Measurements from ENCODE around the gene FCN3.
"Not testable (repeated sequence)": the region's sequence is repeated elsewhere in the genome, so short reads cannot be mapped to it uniquely, and the experiment has no call there.

FCN3 gene

DNA sequence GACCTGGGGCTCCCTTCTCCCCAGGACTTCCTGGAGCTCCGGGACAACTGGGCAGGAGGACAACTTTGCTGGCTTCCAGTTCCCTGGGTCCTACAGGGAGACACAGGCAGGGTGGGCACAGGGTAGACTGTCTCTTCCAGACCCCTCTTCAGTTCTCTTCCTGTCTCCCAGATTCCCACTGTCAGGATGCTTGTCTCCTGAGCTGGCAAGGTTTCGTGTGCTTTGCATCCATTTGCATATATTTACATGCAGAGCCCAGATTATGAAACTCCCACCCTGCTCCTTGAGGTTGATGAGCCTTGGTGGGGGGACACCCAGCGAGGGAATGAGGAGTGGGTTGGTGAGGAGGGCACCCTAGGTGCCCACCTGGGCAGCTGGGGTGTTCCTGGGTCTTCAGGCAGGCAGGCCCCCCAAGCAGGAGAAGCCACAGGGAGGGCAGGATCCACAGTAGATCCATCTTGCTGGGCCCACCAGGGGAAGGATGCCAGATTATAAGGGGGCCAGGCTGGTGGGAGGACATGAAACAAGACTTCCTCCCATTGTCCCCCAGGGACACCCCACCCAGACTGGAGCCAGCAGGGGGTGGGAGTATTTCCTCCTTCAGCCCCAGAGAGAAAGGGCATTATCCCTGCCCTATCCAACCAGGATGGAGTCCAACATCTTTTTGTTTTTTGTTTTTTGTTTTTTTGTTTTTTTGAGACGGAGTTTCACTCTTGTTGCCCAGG, at the start of gene FCN3:
Gene FCN3 (minus strand): TSS at position 463 of the 725 bp plus-strand sequence. CDS start 6 bp downstream, at position 457.
- no peak for DNase-seq

DNA sequence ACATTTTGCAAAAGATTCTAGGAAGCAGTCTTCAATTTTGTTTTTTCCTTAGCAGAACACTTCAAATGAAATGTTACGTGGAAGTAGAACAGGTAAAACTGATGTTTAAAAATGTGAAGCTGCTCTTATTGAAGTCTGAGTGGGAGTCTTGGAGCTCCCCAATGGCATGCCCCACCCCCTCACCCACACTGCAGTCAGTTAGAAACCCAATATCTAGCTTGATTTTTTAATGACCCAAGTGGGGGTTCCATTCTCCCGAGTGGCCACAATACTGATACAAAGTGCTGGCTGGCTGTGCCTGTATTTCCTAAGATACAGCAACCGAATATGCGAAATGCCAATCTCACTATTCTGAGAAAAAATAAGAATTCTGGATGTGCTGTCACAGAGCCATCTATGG, 49.1 kb upstream of the FCN3 start:
- DNase-seq = no peak

DNA sequence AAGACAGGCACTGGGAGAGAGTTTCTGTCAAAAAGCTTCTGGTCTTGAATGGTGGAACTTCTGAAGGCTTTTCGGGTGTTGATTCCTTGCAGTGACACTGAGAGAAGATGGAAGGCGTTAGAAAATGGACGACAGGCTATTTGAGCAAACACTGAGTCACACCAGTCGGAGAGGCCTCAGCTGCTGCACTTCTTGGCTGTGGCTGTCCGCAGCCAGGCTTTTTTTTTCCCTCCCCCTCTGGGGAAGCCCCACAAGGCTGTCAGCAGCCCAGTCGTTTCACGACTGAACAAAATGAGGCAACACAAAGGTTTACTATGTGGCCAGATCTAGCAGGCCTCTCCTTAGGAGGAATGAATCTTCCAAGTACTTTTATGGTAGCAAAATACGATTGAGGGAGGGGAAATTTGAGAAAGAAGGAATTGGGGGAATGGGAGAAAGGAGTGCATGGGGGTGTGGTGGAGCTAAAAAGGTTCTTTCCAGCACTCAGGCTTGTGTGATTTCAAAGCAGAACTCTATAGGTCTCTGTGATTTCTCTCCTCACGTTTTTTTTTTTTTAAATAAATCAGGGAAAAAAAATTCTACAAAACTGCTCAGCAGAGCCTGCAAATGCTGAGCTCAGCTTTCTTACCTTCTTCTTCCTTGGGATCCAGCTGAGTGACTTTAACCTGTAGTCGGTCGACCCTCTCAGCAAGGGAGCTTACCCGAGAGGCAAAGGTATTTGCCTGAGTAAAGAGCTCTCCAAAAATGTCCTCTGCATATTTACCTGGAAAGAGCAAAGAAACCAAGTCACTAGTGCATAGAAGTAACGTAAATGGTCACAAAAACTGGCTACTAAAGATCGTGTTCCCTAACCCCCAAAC, 43.9 kb upstream of the FCN3 start:
- peak; percentile 71 for DNase-seq

GRCh38 chr1:27417713-27418112, 43.1 kb upstream of the FCN3 start:
- no peak for DNase-seq

- DNase-seq = peak; percentile 13
Measured at GRCh38 chr1:27416387-27417111, 41.9 kb upstream of the FCN3 start.

- no peak for DNase-seq
Measured at GRCh38 chr1:27414091-27414490, 39.5 kb upstream of the FCN3 start.

GRCh38 chr1:27413004-27413403, 38.4 kb upstream of the FCN3 start:
- no peak for DNase-seq

- no peak for DNase-seq
Measured at GRCh38 chr1:27412502-27412901, 37.9 kb upstream of the FCN3 start.

DNA sequence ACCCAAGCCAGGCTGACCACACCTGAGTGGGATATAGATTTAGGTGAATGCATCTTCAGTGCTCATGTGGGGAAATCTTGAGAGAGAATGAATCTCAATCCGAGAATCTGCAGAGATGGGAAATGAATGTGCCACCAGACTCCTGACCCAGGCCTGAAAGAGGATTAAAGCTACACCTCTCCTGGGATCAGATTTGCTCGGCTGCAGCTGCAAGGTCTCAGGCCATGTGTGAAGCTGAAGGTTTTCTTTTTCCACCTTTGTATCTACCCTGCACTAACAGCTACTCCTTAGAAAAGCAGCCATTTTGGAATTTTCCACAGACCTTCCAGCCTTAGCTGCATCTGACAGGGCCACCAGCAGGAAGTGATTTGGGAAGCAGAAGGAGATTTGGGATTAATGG, 36.1 kb upstream of the FCN3 start:
- no peak for DNase-seq

DNA sequence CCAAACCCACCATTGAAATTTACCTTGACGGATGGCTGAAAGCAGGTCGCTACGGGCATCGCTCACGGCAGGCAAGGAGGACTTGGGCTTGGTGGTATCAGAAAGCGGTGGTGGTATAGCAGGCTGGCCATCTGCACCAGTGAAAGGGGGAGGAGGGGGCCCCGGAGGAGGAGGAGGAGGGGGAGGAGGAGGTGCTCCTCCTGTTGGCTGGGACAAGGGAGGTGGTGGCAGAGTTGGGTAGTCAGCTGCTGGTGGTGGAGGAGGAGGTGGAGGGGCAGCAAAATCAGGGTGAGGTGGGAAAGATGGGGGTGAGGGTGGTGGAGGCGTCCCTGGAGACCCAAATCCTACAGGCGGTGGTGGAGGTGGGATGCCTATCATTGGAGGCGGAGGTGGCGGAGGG, 35.0 kb upstream of the FCN3 start:
- no peak for DNase-seq

DNA sequence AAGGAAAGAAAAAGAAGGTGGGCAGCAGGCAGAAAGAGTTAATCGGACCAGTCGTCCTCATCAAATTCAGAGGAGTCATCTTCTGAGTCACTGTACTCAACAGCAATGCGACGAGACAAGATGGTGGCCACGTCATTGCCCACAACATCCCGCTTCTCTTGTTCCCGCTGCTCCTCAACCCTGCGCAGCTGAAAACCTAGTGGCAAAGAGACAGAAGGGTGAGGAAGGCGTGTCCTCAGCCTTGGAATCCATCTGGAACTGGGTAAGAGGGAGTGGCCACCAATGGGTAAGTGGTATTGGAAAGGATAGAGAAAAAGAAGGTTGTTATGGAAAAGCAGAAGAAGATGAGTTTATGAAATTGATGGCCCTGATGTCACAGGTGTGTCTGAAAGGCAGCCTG, 33.5 kb upstream of the FCN3 start:
- DNase-seq = no peak

- not testable (repeated sequence) for DNase-seq
Measured at GRCh38 chr1:27406791-27407190, 32.2 kb upstream of the FCN3 start.

DNA sequence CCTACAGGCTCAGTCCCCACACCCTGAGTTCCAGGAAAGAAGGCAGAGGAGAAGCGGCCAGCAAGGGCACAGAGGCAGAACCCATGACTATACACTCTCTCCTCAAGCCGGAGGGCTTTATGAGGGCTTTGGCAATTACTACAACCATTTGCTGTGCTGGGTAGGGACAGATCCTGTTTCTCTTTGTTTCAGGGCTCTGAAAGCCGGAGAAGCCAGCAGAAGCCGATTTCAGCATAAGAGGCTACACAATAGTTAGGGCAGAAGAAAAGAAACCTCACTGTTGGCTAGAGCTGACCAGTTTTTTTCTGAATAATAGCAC, 31.7 kb upstream of the FCN3 start:
- DNase-seq = no peak

GRCh38 chr1:27405598-27406361, 31.2 kb upstream of the FCN3 start:
- DNase-seq = not testable (repeated sequence)

DNA sequence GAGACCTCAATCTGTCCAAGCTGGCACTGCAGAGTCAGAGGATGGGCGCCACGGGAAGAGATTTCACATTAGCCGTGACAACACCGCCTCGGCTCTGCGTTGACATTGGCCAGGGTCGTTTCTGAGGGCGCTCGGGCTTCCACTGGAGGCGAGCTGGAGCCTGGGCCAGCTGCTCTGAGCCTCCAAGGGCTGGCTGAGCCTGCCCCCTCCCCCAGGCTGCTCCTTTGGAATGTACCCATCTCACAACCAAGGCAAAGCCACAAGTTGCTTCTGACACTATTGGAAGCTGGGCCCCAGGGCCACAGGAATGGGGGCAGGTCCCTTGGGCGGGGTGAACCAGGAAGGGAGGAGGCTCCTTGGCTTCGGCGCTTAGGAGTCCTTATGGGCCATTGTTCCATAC, 30.4 kb upstream of the FCN3 start:
- no peak for DNase-seq

DNA sequence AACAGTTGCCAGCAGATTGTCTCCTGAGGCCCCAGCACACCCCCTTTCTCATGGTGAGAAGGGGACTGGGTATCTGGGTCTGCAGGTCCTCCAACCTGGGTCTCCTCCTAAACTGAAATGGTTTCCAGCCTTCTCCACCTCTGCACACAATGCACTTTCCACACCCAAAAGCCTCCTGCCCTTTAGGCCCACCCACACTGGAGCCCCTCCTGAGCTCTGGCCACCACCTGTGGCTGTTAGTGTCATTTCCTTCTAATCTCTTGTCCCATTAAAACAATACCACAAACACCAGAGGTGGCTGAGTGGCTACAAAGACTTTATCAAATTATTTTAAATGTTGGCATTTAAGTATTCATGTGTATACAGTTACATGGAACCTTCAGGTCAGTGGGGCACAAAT, 29.3 kb upstream of the FCN3 start:
- DNase-seq = no peak

DNA sequence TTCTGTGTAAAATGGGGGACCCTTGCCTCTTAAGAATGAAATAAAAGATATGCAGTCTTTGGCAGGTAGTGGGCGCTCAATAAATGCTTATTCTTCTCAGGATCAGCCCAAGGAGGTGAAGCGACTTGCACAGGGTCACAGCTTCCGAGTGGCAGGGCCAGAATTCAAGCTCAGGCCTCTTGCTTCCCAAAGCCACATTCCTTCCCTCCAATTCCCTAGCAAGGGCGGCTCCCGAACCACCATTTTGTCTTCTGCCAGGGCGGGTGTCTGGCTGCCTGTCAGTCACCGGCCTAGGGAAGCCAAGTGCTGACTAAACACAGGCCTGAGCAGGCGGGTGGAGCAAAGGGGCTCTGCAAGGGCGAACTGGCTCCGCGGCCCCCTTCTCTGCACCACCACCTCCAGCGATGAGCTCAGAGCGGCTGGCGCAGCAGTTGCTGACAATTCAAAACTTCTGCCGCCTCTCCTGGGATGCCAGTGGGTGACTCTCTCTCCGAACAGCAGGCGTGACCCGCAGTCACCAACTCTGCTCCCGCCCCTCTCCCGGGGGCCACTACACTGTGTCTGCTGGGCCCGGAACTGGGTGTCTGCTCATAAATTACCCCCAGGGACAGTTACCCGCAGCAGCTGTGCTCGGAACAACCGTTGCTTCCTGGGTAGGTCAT, 28.6 kb upstream of the FCN3 start:
- no peak for DNase-seq

GRCh38 chr1:27402349-27402754, 27.7 kb upstream of the FCN3 start:
- DNase-seq = no peak

GRCh38 chr1:27400963-27401341, 26.3 kb upstream of the FCN3 start:
- DNase-seq = no peak

DNA sequence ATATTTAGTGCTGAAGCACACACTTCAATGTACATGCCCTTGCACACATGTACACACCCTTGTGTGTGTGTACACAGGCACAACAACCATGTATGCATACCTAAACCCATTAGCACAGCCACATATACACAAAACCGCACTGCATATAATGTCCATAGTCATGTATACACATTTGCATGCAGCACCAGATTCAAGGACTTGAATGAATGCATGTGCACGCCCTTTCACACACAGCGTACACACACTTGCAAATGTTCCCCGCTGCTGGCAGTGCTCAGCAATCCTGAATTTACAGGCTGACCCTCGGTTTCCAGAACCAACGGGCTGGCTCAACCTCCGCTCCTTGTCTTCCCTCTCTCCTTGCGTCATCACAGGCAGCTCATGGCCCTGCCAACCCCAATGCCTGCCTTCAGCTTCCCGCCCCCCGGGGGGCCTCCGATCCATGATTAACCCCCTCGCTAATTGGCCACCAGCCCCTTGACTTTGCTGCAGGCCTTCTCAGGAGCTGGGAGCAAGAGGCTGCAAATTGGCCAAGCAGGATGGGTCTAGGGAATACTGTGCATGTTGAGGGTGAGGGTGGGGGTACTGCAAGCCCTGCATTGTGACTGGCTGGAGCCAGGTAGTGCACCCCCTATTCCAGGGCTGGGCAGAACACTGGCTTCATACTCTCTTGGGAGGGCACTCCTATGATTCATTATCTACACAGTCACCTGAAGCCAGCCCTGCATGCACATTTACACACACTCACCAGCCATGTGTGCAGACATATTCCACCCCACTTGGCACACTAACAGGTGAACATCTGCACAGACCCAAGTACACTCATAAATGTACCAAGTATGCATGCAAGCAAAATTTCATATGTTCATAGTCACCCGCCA, 25.7 kb upstream of the FCN3 start:
- DNase-seq = no peak

DNA sequence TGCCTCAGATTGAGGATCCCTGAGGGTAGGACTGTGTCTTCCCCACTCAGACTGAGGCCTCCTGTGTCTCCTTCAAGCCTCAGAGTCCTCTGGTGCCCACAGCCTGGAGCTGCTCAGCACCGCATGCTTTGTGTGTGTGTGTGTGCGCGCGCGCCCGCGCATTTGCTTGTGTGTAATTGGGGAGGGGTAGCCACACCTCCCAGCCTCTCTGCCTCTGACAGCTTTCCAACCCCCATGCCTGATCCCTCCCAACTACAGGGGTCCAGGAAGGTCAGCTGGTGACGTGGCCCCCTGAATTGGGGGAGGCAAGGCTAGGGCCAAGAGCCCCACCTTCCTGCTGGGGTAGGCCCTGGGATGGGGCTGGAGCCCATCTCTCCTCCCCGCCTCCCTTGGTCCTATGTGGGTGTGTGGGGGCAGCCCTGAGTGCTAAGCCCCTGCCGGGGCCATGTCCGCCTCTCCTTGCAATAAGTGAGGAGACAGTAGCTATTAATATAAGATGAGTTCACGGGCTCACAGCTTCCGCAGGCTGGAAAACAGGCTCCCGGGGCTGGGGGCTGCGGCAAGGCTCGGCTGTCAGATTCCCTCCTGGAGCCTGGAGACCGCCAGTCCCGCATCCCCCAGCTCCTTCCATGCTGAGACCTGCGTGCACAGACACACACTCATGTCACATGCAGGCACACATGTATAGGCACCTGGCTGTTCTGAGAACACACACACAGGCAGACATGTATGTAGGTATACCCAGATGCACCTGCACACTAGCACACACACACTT, 24.8 kb upstream of the FCN3 start:
- no peak for DNase-seq
